Measurements from ENCODE around the gene RAB3IL1.
"Not testable (repeated sequence)": the region's sequence is repeated elsewhere in the genome, so short reads cannot be mapped to it uniquely, and the experiment has no call there.

RAB3IL1 gene

GRCh38 chr11:61917334-61918109 is at the start of gene RAB3IL1:
RAB3IL1 (minus strand) TSS chr11:61917566; CDS start chr11:61917367, 199 bp downstream.
- DNase-seq (ENCODE audit: low read depth), result no peak

GRCh38 chr11:61966734-61967115 is 49.4 kb upstream of the RAB3IL1 start:
- no peak for DNase-seq (ENCODE audit: low read depth)

GRCh38 chr11:61964666-61965271 is 47.4 kb upstream of the RAB3IL1 start:
- not testable (repeated sequence) for DNase-seq (ENCODE audit: low read depth)

GRCh38 chr11:61964058-61964665 is 46.8 kb upstream of the RAB3IL1 start:
- no peak for DNase-seq (ENCODE audit: low read depth)

- no peak for DNase-seq (ENCODE audit: low read depth)
These were observed 46.1 kb upstream of the RAB3IL1 start for GRCh38 chr11:61963282-61964057.

GRCh38 chr11:61963016-61963281 is 45.6 kb upstream of the RAB3IL1 start:
- no peak for DNase-seq (ENCODE audit: low read depth)

- DNase-seq (ENCODE audit: low read depth), result no peak
These were observed 45.0 kb upstream of the RAB3IL1 start for GRCh38 chr11:61962213-61963015.

- DNase-seq (ENCODE audit: low read depth), result no peak
These were observed 44.3 kb upstream of the RAB3IL1 start for GRCh38 chr11:61961570-61962212.

- no peak for DNase-seq (ENCODE audit: low read depth)
These were observed 43.2 kb upstream of the RAB3IL1 start for GRCh38 chr11:61960532-61960931.

GRCh38 chr11:61959678-61960077 is 42.3 kb upstream of the RAB3IL1 start:
- DNase-seq (ENCODE audit: low read depth), result no peak

- no peak for DNase-seq (ENCODE audit: low read depth)
These were observed 41.7 kb upstream of the RAB3IL1 start for GRCh38 chr11:61959114-61959513.

- no peak for DNase-seq (ENCODE audit: low read depth)
These were observed 41.2 kb upstream of the RAB3IL1 start for GRCh38 chr11:61958590-61958989.

- DNase-seq (ENCODE audit: low read depth), result no peak
These were observed 39.8 kb upstream of the RAB3IL1 start for GRCh38 chr11:61957021-61957770.

GRCh38 chr11:61956191-61957020 is 39.0 kb upstream of the RAB3IL1 start:
- DNase-seq (ENCODE audit: low read depth), result no peak

GRCh38 chr11:61955422-61956135 is 38.2 kb upstream of the RAB3IL1 start:
- DNase-seq (ENCODE audit: low read depth), result no peak

GRCh38 chr11:61954851-61955421 is 37.6 kb upstream of the RAB3IL1 start:
- no peak for DNase-seq (ENCODE audit: low read depth)

- DNase-seq (ENCODE audit: low read depth), result no peak
These were observed 36.9 kb upstream of the RAB3IL1 start for GRCh38 chr11:61954106-61954850.

- not testable (repeated sequence) for DNase-seq (ENCODE audit: low read depth)
These were observed 36.3 kb upstream of the RAB3IL1 start for GRCh38 chr11:61953632-61954031.
